Inflammatory macrophage treated with lipopolysaccharide for 4 hours (primary cell): ENCODE results near the gene TMEM63A.
"Not testable (repeated sequence)": the region's sequence is repeated elsewhere in the genome, so short reads cannot be mapped to it uniquely, and the experiment has no call there.

Source experiments
- DNase-seq: peaks from one replicate; pipeline ENCODE4 v3.0.0-alpha.2; 2020

TMEM63A gene

DNA sequence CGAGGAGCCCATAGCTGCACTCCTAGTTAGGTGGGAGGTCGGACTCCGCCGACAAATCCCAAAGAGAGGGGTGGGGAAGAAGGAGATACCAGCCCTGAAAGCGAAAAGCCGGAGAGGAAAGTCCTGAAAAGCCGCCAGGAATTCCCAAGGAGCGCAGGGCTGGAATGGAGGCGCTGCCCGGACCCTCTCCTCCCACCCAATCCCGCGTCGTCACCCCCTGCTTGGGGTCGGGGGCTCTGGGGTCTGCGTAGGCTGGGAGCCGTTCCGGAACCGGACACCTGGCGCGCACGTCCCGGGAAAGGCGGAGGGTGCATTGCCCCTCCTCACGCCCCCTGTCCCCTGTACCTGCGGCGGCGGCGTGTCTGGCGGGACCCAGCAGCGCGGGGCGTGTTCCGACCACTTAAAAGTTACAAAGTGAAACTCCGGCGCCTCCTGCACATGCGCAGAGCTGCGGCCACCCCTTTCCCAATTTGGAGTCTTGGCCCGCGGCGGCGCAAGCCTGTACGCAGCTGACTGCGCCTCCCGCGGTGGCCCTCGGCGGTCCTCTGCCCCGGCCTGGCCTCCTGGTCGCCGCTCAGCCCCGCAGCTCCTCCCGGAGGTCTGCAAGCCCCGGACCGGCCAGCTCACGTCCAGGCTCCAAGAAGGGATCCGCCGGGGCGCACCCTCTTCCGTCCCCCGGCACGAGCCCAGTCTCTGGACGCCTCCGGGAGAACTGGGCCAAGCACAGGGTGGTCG is at the start of gene TMEM63A:
TMEM63A (minus strand) TSS at position 422 of the 735 bp plus-strand sequence. CDS start 4,800 bp downstream, outside the sequence.
- peak; percentile 94 for DNase-seq

DNA sequence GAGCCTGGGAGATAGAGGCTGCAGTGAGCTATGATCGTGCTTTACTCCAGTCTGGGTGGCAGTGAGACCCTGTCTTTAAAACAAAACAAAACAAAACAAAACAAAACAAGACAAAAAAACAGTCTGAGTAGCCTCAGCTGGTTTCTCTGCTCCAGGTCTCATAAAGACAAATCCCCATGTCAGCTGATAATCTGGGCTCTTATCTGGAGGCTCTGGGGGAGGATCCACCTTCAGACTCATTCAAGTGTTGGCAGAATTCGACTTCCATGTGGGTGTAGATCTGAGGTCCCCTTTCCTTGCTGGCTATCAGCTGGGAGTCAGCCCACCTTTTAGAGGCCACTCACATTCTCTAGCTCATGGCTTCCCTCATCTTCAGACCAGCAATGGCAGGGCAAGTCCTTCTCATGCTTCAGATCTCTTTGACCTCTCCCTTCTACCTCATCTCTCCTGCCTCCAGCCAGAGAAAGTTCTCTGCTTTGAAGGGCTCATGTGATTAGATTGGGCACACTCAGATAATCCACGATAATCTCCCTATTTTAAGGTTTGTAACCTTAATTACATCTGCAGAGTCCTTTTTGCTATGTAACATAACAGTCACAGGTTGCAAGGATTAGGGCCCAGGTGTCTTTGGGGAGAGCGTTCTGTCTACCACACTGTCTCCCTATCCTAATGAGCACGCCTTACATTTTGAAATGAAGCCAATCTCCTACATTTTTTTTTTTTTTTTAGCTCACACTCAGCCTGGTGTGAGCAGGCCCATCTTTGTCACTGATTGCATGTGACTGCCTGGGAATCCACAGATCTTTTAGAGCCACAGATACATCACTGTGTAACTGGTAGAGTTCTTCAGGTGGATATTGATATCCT is 49.3 kb upstream of the TMEM63A start:
- DNase-seq, result no peak

DNA sequence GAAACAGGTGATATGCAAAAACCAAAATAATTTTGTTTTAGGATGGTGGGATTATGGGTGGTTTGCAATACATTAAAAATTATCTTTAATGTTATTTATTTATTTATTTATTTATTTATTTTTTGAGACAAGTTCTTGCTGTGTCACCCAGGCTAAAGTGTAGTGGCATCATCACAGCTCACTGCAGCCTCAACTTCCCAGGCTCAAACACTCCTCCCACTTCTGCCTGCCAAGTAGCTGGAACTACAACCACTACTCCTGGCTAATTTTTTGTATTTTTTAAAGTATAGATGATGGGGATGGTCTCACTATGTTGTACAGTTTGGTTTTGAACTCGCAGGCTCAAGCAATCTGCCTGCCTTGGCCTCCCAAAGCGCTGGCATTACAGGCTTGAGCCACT is 48.4 kb upstream of the TMEM63A start:
- no peak for DNase-seq

DNA sequence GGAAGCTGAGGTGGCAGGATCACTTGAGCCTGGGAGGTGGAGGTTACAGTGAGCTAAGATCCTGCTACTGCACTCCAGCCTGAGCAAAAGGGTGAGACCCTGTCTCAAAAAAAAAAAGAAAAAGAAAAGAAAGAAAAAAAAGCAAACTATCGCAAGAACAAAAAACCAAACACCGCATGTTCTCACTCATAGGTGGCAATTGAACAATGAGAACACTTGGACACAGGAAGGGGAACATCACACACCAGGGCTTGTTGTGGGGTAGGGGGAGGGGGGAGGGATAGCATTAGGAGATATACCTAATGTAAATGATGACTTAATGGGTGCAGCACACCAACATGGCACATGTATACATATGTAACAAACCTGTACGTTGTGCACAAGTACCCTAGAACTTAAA is 47.3 kb upstream of the TMEM63A start:
- DNase-seq, result not testable (repeated sequence)

DNA sequence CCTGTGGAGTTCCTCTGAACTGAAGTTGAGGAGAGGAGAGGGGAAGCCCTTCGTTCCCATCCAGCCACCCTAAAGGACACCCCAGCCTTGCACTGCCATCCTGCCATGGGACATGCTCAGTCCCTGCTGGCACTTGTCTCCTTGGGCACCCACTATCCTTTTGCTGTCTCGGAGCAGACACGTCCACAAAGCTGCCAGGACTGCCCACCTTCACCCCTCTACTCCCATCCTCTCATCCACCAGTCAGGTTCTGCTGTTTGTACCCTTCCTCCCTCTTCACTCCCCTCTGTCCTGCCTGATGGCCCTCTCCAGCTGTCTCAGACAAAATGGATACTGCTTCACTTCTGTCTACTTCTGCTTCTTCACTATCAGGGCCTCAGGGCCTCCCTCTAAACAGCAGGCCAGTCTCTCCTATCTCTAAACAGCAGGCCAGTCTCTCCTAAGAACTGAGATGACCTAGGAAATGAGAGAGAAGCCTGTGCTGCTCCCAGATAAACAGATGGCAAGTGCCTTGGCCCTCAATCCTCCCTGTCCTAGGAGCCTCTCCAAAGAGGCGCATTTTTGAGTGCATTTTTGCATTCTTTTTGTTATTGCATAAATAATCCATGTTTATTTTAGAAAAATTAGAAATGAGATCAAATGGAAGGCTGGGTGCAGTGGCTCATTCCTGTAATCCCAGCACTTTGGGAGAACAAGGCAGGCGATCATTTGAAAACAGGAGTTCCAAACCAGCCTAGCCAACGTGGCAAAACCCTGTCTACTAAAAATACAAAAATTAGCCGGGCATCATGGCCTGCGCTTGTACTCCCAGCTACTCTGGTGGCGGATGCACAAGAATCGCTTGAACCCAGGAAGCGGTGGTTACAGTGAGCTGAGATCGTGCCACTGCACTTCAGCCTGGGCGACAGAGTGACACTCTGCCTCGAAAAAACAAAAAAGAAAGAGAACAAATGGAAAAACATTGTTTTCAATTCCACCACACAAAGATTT is 46.3 kb upstream of the TMEM63A start:
- DNase-seq, result no peak

DNA sequence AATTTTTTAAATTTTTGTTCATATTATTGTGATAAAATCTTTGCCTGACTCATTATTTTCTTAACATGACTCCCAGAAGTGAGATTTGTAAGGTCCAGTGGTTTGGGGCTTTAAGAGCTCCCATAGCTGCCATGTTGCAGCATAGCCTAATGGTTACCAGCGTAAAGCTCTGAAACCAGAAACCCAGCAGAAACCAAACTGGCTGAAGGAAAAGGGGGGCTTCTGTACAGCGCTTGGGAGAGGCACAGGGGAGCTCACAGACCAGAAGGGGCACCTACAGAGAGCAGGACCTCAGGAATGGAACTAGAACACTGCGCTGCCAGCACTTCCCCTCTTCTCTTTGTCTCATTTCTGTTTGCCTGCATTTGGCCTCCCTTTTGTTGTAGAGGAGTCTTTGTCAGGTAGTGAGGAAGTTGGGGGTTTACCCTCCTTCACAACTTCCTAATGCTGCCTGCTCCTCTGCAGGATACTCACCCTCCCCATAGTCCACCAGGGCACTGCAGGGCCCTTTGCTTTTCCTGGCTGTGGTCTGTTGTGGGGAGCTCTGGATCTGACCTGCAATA is 44.5 kb upstream of the TMEM63A start:
- no peak for DNase-seq

DNA sequence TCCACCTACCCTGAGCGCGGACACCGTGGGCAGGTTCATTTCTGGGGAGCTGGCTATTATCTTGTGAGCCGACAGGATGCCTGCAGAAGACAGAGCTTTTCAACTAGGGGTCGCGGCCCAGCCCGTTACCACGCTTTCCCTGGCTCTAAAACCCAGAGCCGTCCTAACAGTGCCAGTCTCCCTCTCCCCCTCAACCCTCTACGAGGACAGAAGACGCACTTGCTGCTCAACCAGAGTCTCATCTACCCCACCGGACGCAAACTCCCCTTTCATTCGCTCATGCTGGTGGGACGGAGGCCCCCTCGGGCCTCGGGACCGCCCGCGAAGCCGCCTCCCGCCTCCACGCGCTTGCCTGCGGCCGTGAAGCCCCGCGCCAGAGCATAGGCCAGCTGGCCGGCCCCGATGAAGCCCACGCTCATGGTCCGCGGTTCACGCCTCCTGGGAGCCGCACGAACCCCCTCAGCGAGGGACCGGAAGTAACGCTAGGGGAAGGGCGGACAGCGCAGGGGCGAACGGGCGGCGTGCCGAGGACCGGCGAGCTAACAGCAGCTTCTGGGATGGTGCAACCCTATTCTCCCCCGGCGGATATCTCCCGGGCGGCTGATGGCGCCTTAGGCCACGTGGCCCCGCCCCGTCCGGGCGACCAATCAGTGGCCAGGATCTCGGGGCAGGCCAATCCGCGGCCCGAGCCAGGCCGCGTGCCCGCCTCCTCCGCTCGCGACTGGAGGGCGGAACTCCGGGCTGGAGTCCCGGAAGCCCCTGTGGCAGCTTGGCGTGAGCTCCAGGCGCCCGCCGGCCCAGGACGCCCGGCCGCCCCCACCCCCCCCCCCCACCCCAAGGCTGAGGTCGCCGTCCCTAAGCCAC is 41.7 kb upstream of the TMEM63A start, which contains the start of gene PYCR2:
PYCR2 (minus strand) TSS at position 559 of the 864 bp plus-strand sequence; CDS start at position 419, 140 bp downstream.
- DNase-seq, result peak; percentile 98

DNA sequence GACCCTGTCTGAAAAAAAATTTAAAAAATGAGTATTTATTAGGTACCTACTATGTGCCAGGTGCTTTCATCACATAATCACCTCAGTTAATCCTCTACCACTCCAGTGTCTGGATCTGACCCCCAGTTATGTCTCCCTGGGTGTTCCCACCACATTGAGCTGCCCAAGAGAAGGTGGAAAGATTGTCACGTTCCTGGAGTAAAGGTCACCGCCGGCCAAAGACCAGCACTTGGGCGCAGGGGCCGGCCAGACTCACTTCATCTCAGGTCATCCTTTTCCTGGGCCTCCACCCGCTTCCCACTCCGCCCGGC is 41.2 kb upstream of the TMEM63A start:
- DNase-seq, result no peak

DNA sequence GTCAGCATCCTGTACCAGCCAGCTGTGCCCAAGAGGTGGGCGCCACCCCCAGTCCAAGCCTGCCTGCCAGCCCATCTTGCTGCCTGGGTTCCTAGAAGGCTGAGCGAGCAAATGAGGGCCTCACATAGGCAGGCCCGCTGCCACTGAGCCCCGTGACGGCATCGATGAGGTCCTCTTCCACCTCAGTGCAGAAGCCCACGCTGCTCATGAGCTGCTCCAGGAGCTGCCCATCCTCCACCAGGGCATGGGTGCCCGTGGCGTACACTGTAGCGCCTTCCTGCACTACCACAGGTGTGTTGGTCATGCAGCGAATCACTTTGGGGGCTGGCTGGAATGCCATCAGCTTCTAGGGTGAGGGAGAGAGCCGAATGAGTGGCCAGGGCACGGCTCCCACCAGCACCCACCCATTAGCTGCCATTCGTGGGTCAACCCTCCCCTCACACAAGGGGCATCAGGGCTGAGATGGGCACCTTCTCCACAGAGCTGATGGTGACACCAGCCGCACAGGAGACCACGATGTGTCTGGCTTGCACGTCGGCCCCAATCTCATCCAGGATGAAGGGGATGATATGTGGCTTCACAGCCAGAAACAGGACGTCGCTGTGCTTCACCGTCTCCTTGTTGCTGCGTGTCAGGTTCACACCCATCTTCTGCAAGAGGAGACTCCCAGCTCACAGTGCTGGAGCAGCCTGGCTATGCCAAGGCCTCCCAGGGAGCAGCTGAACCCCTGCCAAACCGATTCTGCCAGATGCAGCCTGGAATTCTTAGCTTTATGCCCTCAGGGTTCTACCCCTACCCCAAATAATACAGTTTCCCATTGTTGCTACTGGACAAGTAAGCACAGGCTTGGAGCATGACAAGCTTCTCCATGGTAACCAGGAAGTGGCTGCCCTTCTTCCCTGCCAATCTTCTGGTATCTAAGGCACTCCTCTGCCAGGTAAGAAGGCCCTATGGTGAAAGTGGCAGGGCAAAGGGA is 39.8 kb upstream of the TMEM63A start:
- DNase-seq, result no peak

DNA sequence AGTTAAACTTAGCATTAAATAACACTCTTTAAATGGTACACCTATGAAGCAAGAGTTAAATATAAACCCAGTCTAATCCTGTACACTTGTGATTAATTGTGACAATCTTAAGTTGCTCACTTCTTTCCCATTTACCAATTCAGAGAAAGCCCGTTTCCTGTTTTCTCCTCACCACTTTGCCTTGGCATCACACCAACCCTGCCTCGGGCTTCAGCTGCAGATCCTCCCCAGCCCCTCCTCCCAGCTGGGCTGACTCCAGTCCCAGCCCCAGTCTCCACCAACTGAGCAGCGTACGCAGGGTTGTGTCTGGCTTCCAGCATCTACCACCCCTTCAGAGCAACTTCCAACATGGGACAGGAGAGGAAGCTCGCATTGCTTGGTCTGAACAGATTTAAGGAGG is 37.7 kb upstream of the TMEM63A start:
- peak; percentile 6 for DNase-seq

DNA sequence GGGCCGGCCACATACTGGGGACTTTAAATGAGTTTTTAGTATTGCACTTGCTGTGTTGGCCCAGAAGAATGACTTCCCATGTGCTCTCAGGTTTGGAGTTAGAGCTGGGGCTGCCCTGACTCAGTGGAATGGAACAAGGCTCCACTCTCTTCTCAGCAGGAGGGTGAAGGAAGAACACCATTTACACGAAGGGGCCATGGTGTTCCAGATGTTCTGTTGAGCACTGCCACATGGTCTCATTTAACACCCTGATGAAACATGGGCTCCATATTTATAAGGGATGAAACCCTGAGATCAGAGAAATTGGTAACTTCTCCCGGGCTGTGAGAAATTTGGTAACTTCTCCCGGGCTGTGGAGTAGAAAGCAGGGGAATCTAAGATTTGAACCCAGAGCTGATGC is 36.1 kb upstream of the TMEM63A start:
- DNase-seq, result no peak

DNA sequence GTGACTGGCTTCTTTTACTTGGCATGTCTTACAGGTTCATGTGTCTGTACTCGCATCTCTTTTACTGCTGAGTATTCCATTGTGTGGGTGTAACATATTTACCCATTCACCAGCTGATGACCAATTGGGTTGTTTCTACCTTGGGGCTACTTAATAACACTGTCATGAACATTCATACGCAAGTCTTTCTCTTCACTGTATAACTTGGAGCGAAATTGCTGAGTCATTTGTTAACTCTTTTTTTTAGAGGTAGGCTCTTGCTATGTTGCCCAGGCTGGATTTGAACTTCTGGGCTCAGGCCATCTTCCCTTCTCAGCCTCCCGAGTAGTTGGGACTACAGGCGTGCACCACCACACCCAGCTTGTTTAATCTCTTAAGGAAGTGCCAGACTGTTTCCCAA is 35.4 kb upstream of the TMEM63A start:
- DNase-seq, result no peak

DNA sequence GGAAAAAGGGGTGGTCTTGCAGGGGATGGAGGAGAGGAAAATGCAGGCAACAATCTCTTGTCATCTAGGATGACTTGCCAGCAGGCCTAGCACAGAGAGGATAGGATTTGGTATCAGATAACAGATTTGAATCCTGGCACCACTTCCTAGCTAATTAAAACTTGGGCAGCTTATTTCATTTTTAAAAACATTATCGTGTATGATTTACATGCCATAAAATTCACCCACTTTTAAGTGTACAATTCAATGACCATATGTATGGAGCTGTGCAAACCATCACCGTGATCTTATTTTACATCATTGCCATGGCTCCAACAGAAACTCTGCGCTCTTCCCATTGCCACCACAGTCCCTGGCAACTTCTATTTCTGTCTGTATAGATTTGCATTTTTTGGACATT is 34.9 kb upstream of the TMEM63A start:
- no peak for DNase-seq

DNA sequence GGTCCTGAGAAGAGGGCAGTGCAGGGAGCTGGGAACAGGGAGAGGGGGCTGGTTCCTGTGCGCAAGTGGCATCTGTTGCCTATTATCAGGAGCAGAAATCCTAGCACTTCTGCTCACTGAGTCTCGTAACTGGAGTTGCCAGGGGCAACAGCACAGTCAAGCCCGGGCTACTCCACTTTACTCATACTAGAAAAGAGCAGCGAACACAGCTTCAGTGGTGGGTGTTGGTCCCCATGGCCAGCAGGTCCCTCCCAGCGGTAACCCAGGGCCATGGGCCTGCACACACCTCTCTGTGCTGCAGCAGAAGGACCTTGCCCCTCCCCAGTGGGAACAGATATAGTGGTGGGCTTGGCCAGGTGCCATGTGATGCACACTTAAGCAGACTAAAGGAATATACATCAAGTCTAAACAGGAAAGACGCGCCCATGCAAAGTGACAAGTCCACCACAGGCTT is 33.4 kb upstream of the TMEM63A start:
- no peak for DNase-seq

DNA sequence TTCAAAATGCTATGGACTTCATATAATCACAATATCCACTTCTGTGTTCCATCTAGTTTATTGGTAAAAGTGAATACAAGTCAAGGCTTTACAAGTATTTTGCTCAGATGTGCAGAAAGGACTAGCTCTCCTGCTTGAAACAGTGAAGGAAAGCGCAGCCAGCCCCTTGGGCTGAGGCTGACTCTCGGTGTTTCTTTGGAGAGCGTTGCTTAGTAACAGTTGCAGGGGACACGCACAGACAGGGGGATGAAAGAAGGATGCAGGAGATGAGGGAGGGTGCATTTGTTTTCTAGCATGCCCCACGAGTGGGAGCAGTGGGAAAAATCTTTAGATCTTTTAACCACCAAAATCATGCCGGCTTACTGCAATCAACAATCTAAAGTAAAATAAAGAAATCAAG is 32.8 kb upstream of the TMEM63A start:
- no peak for DNase-seq

DNA sequence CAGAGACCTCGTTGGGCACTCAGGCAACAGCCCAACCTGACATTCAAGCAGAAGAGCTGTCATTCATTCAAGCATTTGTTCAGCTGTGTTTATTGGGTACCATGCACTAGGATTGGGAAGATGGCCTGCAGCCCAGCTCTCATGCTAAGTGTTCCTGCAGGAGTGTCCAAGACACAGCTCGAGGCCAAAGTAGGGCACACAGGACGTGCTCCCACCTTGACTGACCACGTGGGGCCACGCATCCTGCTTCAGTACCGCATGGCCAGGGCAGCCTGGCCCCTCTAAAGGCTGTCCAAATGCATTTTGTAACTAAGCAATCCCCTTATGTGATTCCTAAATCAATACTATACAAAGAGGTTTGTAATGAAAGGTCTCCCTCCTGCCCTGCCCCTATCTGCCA is 32.2 kb upstream of the TMEM63A start:
- DNase-seq, result no peak

DNA sequence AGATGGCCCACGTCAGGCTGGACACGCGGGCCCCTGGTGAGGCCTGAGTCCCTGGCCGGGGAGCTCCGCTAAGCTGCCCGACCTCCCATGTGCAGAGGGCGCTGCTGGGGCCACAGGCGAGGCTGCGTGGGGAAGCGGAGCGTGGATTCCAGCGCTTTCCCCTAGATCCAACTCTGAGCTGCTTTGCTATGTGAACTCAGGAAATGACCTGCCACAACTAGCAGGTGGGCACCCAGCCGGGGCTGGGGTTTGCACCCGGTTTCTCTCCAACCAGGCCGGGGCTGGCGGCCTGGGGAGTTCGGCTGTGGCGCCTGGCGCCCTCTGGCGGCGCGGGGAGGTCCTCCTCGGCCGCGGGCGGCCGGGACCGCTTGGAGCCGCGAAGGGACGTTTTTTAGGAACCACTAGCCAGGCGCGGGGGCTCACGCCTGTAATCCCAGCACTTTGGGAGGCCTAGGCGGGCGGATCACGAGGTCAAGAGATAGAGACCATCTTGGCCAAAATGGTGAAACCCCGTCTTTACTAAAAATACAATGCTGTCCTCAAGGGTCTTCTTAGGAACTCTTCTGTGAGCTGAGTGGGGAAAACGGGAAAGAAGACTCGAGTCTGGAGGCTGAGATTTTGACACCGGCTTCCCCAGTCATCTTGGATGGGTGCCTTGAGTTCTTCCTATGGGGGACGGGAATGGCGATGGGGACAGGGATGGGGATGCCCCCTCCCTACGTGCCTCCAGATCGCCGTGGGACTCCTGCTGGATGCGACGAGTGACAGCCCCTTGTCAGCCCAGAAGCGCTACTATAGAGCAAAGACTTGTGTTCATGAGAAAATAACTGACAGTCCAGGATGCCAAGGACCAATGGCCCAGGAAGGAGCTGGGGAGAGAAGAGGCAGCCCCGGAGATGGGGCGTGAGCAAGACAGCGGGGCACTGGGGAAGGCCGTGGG is 29.3 kb upstream of the TMEM63A start:
- DNase-seq, result peak; percentile 44

DNA sequence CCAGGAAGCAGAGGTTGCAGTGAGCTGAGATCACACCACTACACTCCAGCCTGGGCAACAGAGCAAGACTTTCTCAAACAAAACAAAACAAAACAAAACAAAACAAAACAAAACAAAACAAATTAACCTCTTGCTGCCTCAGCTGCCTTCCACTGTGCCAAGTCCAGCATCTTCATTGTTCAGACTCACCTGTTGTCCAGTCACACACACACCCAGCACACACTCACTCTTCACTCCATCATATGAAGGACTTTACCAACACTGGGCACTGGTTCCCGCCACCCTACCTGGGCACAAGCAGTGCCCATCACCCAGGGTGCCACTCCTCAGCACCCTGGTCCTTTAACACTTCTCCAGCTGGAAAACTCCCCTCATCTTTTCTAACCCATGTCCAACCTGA is 27.3 kb upstream of the TMEM63A start:
- no peak for DNase-seq

DNA sequence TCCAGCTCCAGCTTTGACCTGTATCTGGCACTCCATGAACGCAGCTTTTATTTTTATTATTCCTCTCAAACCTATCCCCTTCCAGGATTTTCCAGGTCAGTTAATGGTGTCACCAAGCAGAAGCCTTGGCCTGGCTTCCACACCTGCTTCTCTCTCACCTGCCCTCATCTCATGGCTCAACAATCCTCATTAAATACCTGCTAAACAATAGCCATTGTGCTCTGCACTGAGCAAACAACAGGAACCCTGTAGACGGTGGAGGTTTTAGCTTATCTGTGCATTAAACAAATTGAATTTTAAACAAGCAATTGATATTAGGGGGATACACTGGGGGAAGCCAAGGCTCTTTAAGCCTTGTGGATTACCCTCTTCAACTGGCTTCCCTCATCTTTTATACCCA is 26.6 kb upstream of the TMEM63A start:
- no peak for DNase-seq
